Pulmonary artery endothelial cell (primary cell): ENCODE results near the gene RPL31. TPM values are rescaled to one million over a fixed set of nuclear protein-coding genes. Genes with fewer than 3 reads are reported as not detected.

Experiments
- total RNA-seq: library from RNA; depleted of rRNA; stranded (reverse); fragments of >200 nt; gene quantifications from 2 replicates; pipeline ENCODE4 v1.2.3, GENCODE V29; 2014

RPL31 gene
- total RNA-seq, 1 donor from 2014 or later: 1,689 TPM

Other genes starting within 250 kb of the RPL31 start
- 9.8 and 21.6 TPM in 2 replicates for gene NPAS2, start 182.2 kb upstream of the RPL31 start, total RNA-seq
- 43.1 and 52.5 TPM in 2 replicates for gene TBC1D8, start 149.1 kb downstream of the RPL31 start, total RNA-seq